SHP77 (cell line): ENCODE measurements around the gene NXF2.
"Not testable (repeated sequence)": the region's sequence is repeated elsewhere in the genome, so short reads cannot be mapped to it uniquely, and the experiment has no call there.

ENCODE experiments used
- DNase-seq, 2 experiments: peaks; one replicate each; lab custom pipeline; 2025; lab: John Stamatoyannopoulos, UW

Gene NXF2

GRCh38 chrX:102246893-102247292, at the start of gene NXF2:
NXF2 (plus strand) TSS chrX:102247167; CDS start chrX:102307079, 59,912 bp downstream.
- DNase-seq, result not testable (repeated sequence)

- not testable (repeated sequence) for DNase-seq
Observed at GRCh38 chrX:102207940-102208339, 39.0 kb upstream of the NXF2 start.

- not testable (repeated sequence) for DNase-seq
Observed at GRCh38 chrX:102214986-102215385, 32.0 kb upstream of the NXF2 start, which contains the start of gene TCP11X1. TCP11X1 (plus strand) TSS chrX:102215301.

GRCh38 chrX:102216497-102216896, 30.5 kb upstream of the NXF2 start:
- DNase-seq, result not testable (repeated sequence)

GRCh38 chrX:102235678-102236077, 11.3 kb upstream of the NXF2 start:
- not testable (repeated sequence) for DNase-seq

- DNase-seq, result not testable (repeated sequence)
Observed at GRCh38 chrX:102240265-102240664, 6.7 kb upstream of the NXF2 start.

- not testable (repeated sequence) for DNase-seq
Observed at GRCh38 chrX:102272231-102272630, 25.3 kb downstream of the NXF2 start.

- no peak for DNase-seq
Observed at GRCh38 chrX:102338162-102338561, 91.2 kb downstream of the NXF2 start.

GRCh38 chrX:102339312-102340298, 92.6 kb downstream of the NXF2 start:
- no peak for DNase-seq

GRCh38 chrX:102341867-102342266, 94.9 kb downstream of the NXF2 start:
- no peak for DNase-seq

GRCh38 chrX:102345916-102346315, 98.9 kb downstream of the NXF2 start:
- DNase-seq, result no peak
